Midbrain (tissue), 1 donor: ENCODE results near the gene ALCAM.

ENCODE experiments used
- DNase-seq: peaks from one replicate; lab custom pipeline; 2025; lab: John Stamatoyannopoulos, UW

ALCAM gene

GRCh38 chr3:105356396-105356795 is 10.3 kb upstream of the ALCAM start:
- DNase-seq, result no peak

GRCh38 chr3:105356988-105357387 is 9.7 kb upstream of the ALCAM start:
- no peak for DNase-seq

- no peak for DNase-seq
Observed at GRCh38 chr3:105359098-105359762, 7.5 kb upstream of the ALCAM start.

GRCh38 chr3:105360003-105360402 is 6.7 kb upstream of the ALCAM start:
- DNase-seq, result no peak

GRCh38 chr3:105362021-105362665 is 4.6 kb upstream of the ALCAM start:
- no peak for DNase-seq

GRCh38 chr3:105364128-105364527 is 2.6 kb upstream of the ALCAM start:
- no peak for DNase-seq

GRCh38 chr3:105365081-105365390 is 1.7 kb upstream of the ALCAM start:
- no peak for DNase-seq

GRCh38 chr3:105365391-105366325 is 1.1 kb upstream of the ALCAM start:
- DNase-seq, result peak; percentile 69

- DNase-seq, result no peak
Observed at GRCh38 chr3:105367063-105367405, 325 bp downstream of the ALCAM start.

- DNase-seq, result peak; percentile 81
Observed at GRCh38 chr3:105367406-105368213, 901 bp downstream of the ALCAM start.

GRCh38 chr3:105368566-105369499 is 2.1 kb downstream of the ALCAM start:
- DNase-seq, result peak; percentile 78

- peak; percentile 81 for DNase-seq
Observed at GRCh38 chr3:105369500-105370371, 3.0 kb downstream of the ALCAM start.

GRCh38 chr3:105373383-105373782 is 6.7 kb downstream of the ALCAM start:
- no peak for DNase-seq

- DNase-seq, result no peak
Observed at GRCh38 chr3:105375750-105376511, 9.2 kb downstream of the ALCAM start.

- no peak for DNase-seq
Observed at GRCh38 chr3:105377716-105378115, 11.0 kb downstream of the ALCAM start.

GRCh38 chr3:105385179-105385578 is 18.5 kb downstream of the ALCAM start:
- no peak for DNase-seq

GRCh38 chr3:105385819-105386508 is 19.3 kb downstream of the ALCAM start:
- DNase-seq, result no peak

GRCh38 chr3:105387122-105387751 is 20.5 kb downstream of the ALCAM start:
- DNase-seq, result no peak
